DND-41 (cell line): ENCODE results near the gene WNT9A.

Experiments
- ATAC-seq: fragments of 200-7000 bp; cut with Tn5 transposase; 3 replicates; pipeline ENCODE4 v1.9.1; 2021; ENCODE audit warnings: low read depth; ENCODE audit not compliant: insufficient read depth
- DNase-seq: peaks from one replicate; pipeline ENCODE4 v3.0.0-alpha.2; 2020
- H2AFZ ChIP-seq: 2 replicates; pipeline ENCODE4 v1.6.0; 2012; ENCODE audit warnings: low read depth, low read length
- H3K27ac ChIP-seq: 2 replicates; pipeline ENCODE4 v1.5.1; 2012; ENCODE audit warnings: low read length, inconsistent platforms
- H3K27me3 ChIP-seq: fragments of 200-600 bp; sonication (generic); 2 replicates; pipeline ENCODE4 v1.6.0; 2012; ENCODE audit warnings: low read length, mild to moderate bottlenecking, inconsistent platforms; ENCODE audit not compliant: insufficient read depth, poor library complexity
- H3K36me3 ChIP-seq: 2 replicates; pipeline ENCODE4 v1.5.1; 2012; ENCODE audit warnings: low read length, inconsistent platforms; ENCODE audit not compliant: insufficient read depth
- H3K4me1 ChIP-seq: 2 replicates; pipeline ENCODE4 v1.5.1; 2012; ENCODE audit warnings: mild to moderate bottlenecking, low read length; ENCODE audit not compliant: insufficient read depth
- H3K4me2 ChIP-seq: 2 replicates; pipeline ENCODE4 v1.6.0; 2012; ENCODE audit warnings: mild to moderate bottlenecking, moderate library complexity, low read length, inconsistent platforms; ENCODE audit not compliant: insufficient read depth
- H3K4me3 ChIP-seq, 2 experiments: fragments of 200-600 bp in 1 of 2; shearing (Covaris generic) in 1 of 2; 2 replicates each; pipeline ENCODE4 v1.5.1; 2012 to 2016; ENCODE audit warnings: inconsistent platforms in 2 of 2, low read length in 2 of 2, mild to moderate bottlenecking in 2 of 2, low read depth in 1 of 2, moderate library complexity in 1 of 2
- H3K79me2 ChIP-seq: 2 replicates; pipeline ENCODE4 v1.6.0; 2012; ENCODE audit warnings: low read length, inconsistent platforms; ENCODE audit not compliant: insufficient read depth
- H3K9ac ChIP-seq: 2 replicates; pipeline ENCODE4 v1.6.0; 2012; ENCODE audit warnings: low read depth, mild to moderate bottlenecking, inconsistent platforms, low read length, moderate library complexity
- H3K9me3 ChIP-seq: 2 replicates; pipeline ENCODE4 v1.5.1; 2012; ENCODE audit warnings: low read length, moderate library complexity, mild to moderate bottlenecking, inconsistent platforms; ENCODE audit not compliant: insufficient read depth, severe bottlenecking
- H4K20me1 ChIP-seq: 2 replicates; pipeline ENCODE4 v1.6.0; 2012; ENCODE audit warnings: low read length; ENCODE audit not compliant: insufficient read depth
- CTCF ChIP-seq: IDR thresholded peaks from 2 replicates; pipeline ENCODE4 v1.5.1; 2012; ENCODE audit warnings: borderline replicate concordance, low read length, moderate library complexity, mild to moderate bottlenecking; ENCODE audit not compliant: poor library complexity, severe bottlenecking; ENCODE audit errors: extremely low read depth
- EZH2 ChIP-seq: IDR thresholded peaks from 3 replicates; pipeline ENCODE4 v1.6.1; 2012; ENCODE audit warnings: borderline replicate concordance, low read depth, mild to moderate bottlenecking, moderate library complexity, low read length, inconsistent platforms; ENCODE audit not compliant: severe bottlenecking

Gene WNT9A

GRCh38 chr1:227895828-227896685 is 51.7 kb downstream of the WNT9A start:
- Histone ChIP-seq H3K4me1 (no peaks in the 10 kb centered on the region), H3K27ac (no peak overlapping the region), H3K79me2 (no peaks in the 10 kb centered on the region), H3K9ac (no peak overlapping the region), H2AFZ (no peak overlapping the region), H4K20me1 (no peaks in the 10 kb centered on the region), H3K4me2 (no peak overlapping the region), H3K36me3 (no peaks in the 10 kb centered on the region), H3K4me3 (no peak overlapping the region), H3K9me3 (no peaks in the 10 kb centered on the region), H3K27me3 (no peaks in the 10 kb centered on the region)
- ATAC-seq (no peak), DNase-seq (no peak)
- TF ChIP-seq EZH2 (no peak), CTCF (no peak)

GRCh38 chr1:227894831-227895451 is 52.8 kb downstream of the WNT9A start:
- DNase-seq (no peak), ATAC-seq (no peak)
- Histone ChIP-seq H3K27me3 (no peaks in the 10 kb centered on the region), H3K4me1 (no peaks in the 10 kb centered on the region), H3K9ac (no peak overlapping the region), H4K20me1 (no peaks in the 10 kb centered on the region), H3K4me2 (no peak overlapping the region), H3K9me3 (no peaks in the 10 kb centered on the region), H3K79me2 (no peaks in the 10 kb centered on the region), H3K36me3 (no peaks in the 10 kb centered on the region), H2AFZ (no peak overlapping the region), H3K27ac (no peak overlapping the region), H3K4me3 (no peak overlapping the region)
- no peak for TF ChIP-seq EZH2
- TF ChIP-seq CTCF: no peak

- ATAC-seq (no peak), DNase-seq (no peak)
- H3K36me3 ChIP-seq: no peaks in the 10 kb centered on the region
- H3K9ac ChIP-seq: no peak overlapping the region
- no peaks in the 10 kb centered on the region for H3K4me1 ChIP-seq
- H3K27me3 ChIP-seq: no peaks in the 10 kb centered on the region
- H3K4me3 ChIP-seq: no peak overlapping the region
- H3K9me3 ChIP-seq: no peaks in the 10 kb centered on the region
- H2AFZ ChIP-seq: no peak overlapping the region
- H3K4me2 ChIP-seq: no peak overlapping the region
- TF ChIP-seq EZH2 (no peak), CTCF (no peak)
- H4K20me1 ChIP-seq: no peaks in the 10 kb centered on the region
- H3K27ac ChIP-seq: no peak overlapping the region
- no peaks in the 10 kb centered on the region for H3K79me2 ChIP-seq
Measured at GRCh38 chr1:227893949-227894721, 53.6 kb downstream of the WNT9A start.
